Measurements from ENCODE around the gene BLVRB. TPM values are rescaled to one million over a fixed set of nuclear protein-coding genes. Genes with fewer than 3 reads are reported as not detected.
"Not testable (repeated sequence)": the region's sequence is repeated elsewhere in the genome, so short reads cannot be mapped to it uniquely, and the experiment has no call there.

Gene BLVRB
- total RNA-seq, 1 donor from 2014 or later = 3.1 TPM

DNA sequence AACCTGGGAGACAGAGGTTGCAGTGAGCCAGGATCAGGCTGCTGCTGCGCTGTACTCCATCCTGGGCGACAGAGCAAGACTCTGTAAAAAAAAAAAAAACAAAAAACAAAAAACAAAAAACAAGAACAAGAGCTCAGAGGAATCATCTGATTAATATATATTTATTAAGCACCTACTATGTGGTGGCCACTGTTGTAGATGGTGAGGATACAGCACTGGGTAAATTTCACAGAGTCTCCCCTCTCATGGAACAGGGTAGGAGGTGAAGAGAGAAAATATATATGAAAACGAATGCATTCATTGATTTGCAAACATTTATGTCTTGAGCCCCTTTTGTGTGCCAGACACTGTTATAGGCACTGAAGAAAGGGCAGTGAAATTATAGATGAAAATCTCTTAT is 33.8 kb downstream of the BLVRB start:
- TF ChIP-seq, protein P1, sequence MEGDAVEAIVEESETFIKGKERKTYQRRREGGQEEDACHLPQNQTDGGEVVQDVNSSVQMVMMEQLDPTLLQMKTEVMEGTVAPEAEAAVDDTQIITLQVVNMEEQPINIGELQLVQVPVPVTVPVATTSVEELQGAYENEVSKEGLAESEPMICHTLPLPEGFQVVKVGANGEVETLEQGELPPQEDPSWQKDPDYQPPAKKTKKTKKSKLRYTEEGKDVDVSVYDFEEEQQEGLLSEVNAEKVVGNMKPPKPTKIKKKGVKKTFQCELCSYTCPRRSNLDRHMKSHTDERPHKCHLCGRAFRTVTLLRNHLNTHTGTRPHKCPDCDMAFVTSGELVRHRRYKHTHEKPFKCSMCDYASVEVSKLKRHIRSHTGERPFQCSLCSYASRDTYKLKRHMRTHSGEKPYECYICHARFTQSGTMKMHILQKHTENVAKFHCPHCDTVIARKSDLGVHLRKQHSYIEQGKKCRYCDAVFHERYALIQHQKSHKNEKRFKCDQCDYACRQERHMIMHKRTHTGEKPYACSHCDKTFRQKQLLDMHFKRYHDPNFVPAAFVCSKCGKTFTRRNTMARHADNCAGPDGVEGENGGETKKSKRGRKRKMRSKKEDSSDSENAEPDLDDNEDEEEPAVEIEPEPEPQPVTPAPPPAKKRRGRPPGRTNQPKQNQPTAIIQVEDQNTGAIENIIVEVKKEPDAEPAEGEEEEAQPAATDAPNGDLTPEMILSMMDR (conservative IDR thresholded peaks at IDR 0.05) = no peak
- DNase-seq (ENCODE audit: low read depth, low spot score) = no peak
- Mint-ChIP-seq H3K4me1 (peaks cover 12% of the 10 kb centered on the region), H3K4me3 (peak overlapping the region; percentile 61), H3K36me3 (ENCODE audit: low read depth) (no peaks in the 10 kb centered on the region), H3K27ac (ENCODE audit: unreplicated experiment) (no peak overlapping the region), H3K9me3 (no peaks in the 10 kb centered on the region), H3K27me3 (ENCODE audit: low read depth) (no peaks in the 10 kb centered on the region)

DNA sequence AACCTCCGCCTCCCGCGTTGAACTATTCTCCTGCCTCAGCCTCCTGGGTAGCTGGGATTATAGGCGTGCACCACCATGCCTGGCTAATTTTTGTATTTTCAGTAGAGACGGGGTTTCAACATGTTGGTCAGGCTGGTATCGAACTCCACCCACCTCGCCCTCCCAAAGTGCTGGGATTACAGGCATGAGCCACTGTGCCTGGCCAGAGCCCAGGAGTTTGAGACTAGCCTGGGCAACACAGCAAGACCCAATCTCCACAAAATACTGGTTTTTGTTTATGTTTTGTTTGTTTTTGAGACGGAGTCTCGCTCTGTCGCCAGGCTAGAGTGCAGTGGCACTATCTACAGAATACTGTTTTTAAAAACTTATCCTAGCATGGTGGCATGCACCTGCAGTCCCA is 35.3 kb downstream of the BLVRB start:
- H3K4me3 Mint-ChIP-seq = not testable (repeated sequence)

DNA sequence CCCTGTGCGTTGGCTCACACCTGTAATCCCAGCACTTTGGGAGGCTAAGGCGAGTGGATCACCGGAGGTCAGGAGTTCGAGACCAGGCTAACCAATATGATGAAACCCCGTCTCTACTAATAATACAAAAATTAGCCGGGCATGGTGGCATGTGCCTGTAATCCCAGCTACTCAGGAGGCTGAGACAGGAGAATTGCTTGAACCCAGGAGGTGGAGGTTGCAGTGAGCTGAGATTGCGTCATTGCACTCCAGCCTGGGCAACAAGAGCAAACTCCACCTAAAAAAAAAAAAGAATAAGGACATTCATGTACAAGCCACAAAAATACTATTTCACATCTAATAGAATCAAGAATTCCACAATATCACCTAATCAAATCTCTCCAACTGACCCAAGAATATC is 37.3 kb downstream of the BLVRB start:
- not testable (repeated sequence) for H3K9me3 Mint-ChIP-seq; H3K27me3 Mint-ChIP-seq (ENCODE audit: low read depth); DNase-seq (ENCODE audit: low read depth, low spot score); H3K36me3 Mint-ChIP-seq (ENCODE audit: low read depth); H3K27ac Mint-ChIP-seq (ENCODE audit: unreplicated experiment)
- peak overlapping the region; percentile 54 for H3K4me3 Mint-ChIP-seq
- H3K4me1 Mint-ChIP-seq = peaks cover 23% of the 10 kb centered on the region

More for the DNA sequence above, 35.3 kb downstream of the BLVRB start:
- not testable (repeated sequence) for H3K36me3 Mint-ChIP-seq (ENCODE audit: low read depth); H3K27me3 Mint-ChIP-seq (ENCODE audit: low read depth); H3K27ac Mint-ChIP-seq (ENCODE audit: unreplicated experiment); DNase-seq (ENCODE audit: low read depth, low spot score); H3K9me3 Mint-ChIP-seq
- peaks cover 21% of the 10 kb centered on the region for H3K4me1 Mint-ChIP-seq

DNA sequence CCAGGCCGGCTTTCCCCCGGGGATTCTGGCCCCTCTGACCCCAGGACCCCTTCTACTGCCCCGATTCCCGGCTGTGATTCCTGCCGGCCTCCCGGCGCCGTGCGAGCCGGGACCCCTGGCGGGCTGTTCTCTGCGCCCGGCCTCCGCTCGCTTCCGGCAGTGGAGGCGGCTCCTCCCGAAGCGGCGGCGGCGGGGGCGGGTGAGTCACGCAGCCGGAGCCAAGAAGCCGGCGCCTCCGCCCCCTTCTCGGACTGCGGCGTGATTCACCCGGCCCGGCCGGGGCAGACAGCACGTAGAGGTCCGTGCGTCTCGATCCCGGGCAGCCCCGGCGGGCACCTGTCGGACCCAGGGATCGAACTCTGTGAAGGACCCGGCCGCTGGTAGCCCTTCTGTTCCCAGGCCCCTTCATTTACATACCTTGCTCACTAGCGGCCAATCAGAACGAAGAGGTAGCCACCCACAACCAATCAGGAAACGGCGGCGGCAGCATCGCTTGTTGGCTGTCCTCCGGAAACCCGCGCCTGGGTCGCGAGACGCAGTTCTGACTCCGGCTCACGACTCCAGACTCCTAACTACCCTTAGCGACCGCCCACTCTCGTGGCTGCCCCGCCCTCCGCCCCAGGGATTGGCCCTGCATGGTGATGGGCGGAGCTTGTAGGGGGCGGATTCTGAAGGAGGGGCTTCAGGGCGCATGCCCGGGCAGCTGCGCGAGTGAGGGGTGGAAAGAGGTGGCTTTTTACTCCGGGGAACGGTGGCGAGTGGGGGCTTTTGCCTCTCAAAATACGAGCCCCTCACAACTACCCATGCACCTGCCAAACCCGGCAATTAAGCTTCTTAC is 39.9 kb downstream of the BLVRB start, which contains the start of gene SERTAD1:
SERTAD1 (minus strand) TSS at position 543 of the 838 bp plus-strand sequence. CDS start 2,446 bp downstream, outside the sequence.
- peak within 1 kb of the TSS; percentile 97 for H3K27ac Mint-ChIP-seq (ENCODE audit: unreplicated experiment)
- H3K9me3 Mint-ChIP-seq = no peaks in the 10 kb centered on the region
- no peaks in the 10 kb centered on the region for H3K27me3 Mint-ChIP-seq (ENCODE audit: low read depth)
- peak; percentile 99 for DNase-seq (ENCODE audit: low read depth, low spot score)
- H3K36me3 Mint-ChIP-seq (ENCODE audit: low read depth) = no peaks in the 10 kb centered on the region
- H3K4me3 Mint-ChIP-seq = peak within 1 kb of the TSS; percentile 96
- TF ChIP-seq, protein P1 (conservative IDR thresholded peaks at IDR 0.05) = peak; percentile 92
- peaks cover 29% of the 10 kb centered on the region for H3K4me1 Mint-ChIP-seq

DNA sequence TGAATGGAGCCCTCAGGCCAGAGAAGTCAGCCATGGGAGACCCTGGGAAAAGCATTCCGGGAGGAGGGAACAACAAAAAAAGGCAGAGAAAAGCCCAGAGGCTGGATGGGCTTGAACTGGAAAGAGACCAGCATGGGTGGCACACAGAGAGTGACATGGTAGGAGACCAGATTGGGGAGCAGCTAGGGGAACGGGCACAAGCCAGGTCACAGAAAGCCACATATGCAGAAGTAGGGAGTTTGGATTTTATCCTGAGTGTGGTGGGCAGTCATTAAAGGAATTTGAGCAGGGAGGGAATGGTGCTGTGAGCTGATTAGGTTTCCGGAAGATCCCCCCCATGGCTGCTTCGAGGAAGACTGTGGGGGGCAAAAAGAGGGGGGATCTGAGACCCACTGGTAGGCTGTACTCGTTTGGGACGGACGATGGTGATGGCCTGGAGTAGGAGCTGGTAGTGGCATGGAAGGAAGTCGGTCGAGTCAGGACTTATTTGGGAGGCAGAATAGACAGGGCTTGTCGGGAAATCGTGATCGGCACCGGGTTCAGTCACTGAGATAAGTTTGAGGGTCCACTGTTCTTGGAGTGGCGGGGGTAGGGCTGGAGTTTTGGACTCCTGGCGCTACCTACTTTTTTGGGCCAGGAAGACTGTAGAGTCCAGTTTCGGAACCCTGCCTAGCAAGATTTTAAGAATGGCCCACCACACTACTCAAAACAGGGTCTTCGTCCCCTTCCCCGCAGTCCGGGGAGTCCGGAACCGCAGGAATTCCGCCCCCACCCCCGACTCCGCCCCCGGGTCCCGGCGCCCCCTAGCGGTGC is 40.7 kb downstream of the BLVRB start:
- Mint-ChIP-seq H3K36me3 (ENCODE audit: low read depth) (no peaks in the 10 kb centered on the region), H3K27ac (ENCODE audit: unreplicated experiment) (peak overlapping the region; percentile 97), H3K9me3 (no peaks in the 10 kb centered on the region), H3K4me3 (peak overlapping the region; percentile 96), H3K4me1 (peaks cover 32% of the 10 kb centered on the region), H3K27me3 (ENCODE audit: low read depth) (no peaks in the 10 kb centered on the region)
- no peak for DNase-seq (ENCODE audit: low read depth, low spot score)
- TF ChIP-seq, protein P1 (conservative IDR thresholded peaks at IDR 0.05) = no peak

DNA sequence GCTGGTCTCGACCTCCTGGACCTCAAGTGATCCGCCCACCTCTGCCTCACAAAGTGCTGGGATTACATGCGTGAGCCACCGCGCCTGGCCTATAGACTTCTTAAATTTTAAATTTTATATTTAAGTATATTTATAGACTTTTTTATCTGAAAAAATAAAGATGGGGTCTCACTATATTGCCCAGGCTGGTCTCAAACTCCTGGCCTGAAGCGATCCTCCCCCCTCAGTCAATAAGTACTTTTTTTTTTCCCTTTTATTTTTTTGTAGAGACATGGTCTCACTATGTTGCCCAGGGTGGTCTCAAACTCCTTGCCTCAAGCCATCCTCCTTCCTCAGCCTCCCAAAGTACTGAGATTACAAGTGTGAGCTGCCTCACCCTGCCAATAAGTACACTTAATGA is 41.6 kb downstream of the BLVRB start:
- Mint-ChIP-seq H3K36me3 (ENCODE audit: low read depth) (no peaks in the 10 kb centered on the region), H3K27ac (ENCODE audit: unreplicated experiment) (no peak overlapping the region), H3K4me1 (peaks cover 36% of the 10 kb centered on the region), H3K27me3 (ENCODE audit: low read depth) (no peaks in the 10 kb centered on the region), H3K4me3 (no peak overlapping the region), H3K9me3 (no peaks in the 10 kb centered on the region)
- DNase-seq (ENCODE audit: low read depth, low spot score) = no peak
- TF ChIP-seq, protein P1 (conservative IDR thresholded peaks at IDR 0.05) = no peak

All from neural crest cell (in vitro differentiated cells).